ENCODE data around the gene SYT2.
"Not testable (repeated sequence)": the region's sequence is repeated elsewhere in the genome, so short reads cannot be mapped to it uniquely, and the experiment has no call there.

DNA sequence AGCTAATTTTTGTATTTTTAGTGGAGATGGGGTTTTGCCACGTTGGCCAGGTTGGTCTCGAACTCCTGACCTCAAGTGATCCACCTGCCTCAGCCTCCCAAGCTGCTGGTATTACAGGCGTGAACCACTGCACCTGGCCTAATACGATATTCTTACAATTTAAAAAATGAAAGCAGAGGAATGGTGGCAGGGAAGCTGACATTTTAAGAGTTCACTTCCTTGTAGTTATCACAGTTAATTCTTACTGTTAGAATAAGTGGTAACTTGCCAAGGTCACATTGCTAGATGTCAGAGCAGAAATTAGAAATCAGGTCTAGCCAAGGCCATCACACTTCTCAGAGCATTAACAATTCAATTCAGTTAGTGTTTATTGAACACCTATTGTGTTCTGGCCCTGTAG, 154.2 kb downstream of the SYT2 start:
- TF ChIP-seq, protein P1, sequence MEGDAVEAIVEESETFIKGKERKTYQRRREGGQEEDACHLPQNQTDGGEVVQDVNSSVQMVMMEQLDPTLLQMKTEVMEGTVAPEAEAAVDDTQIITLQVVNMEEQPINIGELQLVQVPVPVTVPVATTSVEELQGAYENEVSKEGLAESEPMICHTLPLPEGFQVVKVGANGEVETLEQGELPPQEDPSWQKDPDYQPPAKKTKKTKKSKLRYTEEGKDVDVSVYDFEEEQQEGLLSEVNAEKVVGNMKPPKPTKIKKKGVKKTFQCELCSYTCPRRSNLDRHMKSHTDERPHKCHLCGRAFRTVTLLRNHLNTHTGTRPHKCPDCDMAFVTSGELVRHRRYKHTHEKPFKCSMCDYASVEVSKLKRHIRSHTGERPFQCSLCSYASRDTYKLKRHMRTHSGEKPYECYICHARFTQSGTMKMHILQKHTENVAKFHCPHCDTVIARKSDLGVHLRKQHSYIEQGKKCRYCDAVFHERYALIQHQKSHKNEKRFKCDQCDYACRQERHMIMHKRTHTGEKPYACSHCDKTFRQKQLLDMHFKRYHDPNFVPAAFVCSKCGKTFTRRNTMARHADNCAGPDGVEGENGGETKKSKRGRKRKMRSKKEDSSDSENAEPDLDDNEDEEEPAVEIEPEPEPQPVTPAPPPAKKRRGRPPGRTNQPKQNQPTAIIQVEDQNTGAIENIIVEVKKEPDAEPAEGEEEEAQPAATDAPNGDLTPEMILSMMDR (IDR thresholded peaks at IDR 0.05 in 2 of 3, conservative IDR thresholded peaks at IDR 0.05 in 1 of 3; ENCODE audit: borderline replicate concordance in 1 of 3, insufficient read depth in 1 of 3, low read depth in 2 of 3, low read length in 2 of 3): not testable (repeated sequence)
- TF ChIP-seq JUND (IDR thresholded peaks at IDR 0.05); ZBTB33 (IDR thresholded peaks at IDR 0.05; ENCODE audit: extremely low read depth, insufficient replicate concordance, low read length); POLR2A (IDR thresholded peaks at IDR 0.05; ENCODE audit: borderline replicate concordance, extremely low read depth, insufficient read depth, insufficient read length); EZH2 (IDR thresholded peaks at IDR 0.05); EZH2phosphoT487 (IDR thresholded peaks at IDR 0.05; ENCODE audit: borderline replicate concordance): not testable (repeated sequence)
